ENCODE data around the gene HMX1.

- TF ChIP-seq POLR2A (IDR thresholded peaks at IDR 0.05; ENCODE audit: extremely low read depth, insufficient read length) (no peak), CTCF (IDR thresholded peaks at IDR 0.05; ENCODE audit: low read depth, low read length) (peak; percentile 54), MYC (IDR thresholded peaks at IDR 0.05; ENCODE audit: low read depth, low read length) (no peak), MAX (IDR thresholded peaks at IDR 0.05; ENCODE audit: low read depth, low read length) (no peak)
Observed at GRCh38 chr4:8855818-8856245, 15.8 kb downstream of the HMX1 start.

Measured in NB4 (cell line).